ENCODE measurements around the gene ST3GAL4. TPM values are rescaled to one million over a fixed set of nuclear protein-coding genes. Genes with fewer than 3 reads are reported as not detected.

The ST3GAL4 gene
- total RNA-seq, 2 experiments from 2014 or later: 14.3 to 18.8 TPM

- peak overlapping the region; percentile 82 for H3K27ac ChIP-seq (ENCODE audit: low read depth, low read length, poor library complexity, severe bottlenecking)
- H3K4me2 ChIP-seq (ENCODE audit: low read length): peak overlapping the region; percentile 80
- intact Hi-C loops (cut with micrococcal nuclease; ENCODE audit: unreplicated experiment): loop anchor here (2.0 kb wide), 2 partner anchors 66 to 116 kb away; partner anchors contain the start of genes DCPS and ST3GAL4
- H3K79me2 ChIP-seq (ENCODE audit: insufficient read depth, low read depth, low read length): no peaks in the 10 kb centered on the region
- no peak for DNase-seq (ENCODE audit: low spot score)
- CTCF ChIA-PET (ENCODE audit: unreplicated experiment): interaction anchor here (1.0 kb wide), 1 partner anchor 60 kb away, joined by 3 read pairs; no protein-coding TSS in a partner anchor
- POLR2A ChIA-PET: interaction anchor here (0.6 to 2.7 kb wide), 9 partner anchors 10 to 1416 kb away, joined by 3 to 27 read pairs (median 7); partner anchors contain the start of gene ST3GAL4
- H3K36me3 ChIP-seq (ENCODE audit: insufficient read depth, low read length): no peaks in the 10 kb centered on the region; the same call in 1 of the 2 replicates
- H3K9me2 ChIP-seq (ENCODE audit: insufficient read depth, low read length): no peaks in the 10 kb centered on the region
- H3K4me3 ChIP-seq (ENCODE audit: low read depth, low read length, poor library complexity, severe bottlenecking): no peak overlapping the region
- BruUV-seq (replicated peaks): no TSS peak
- H3K9me3 ChIP-seq (ENCODE audit: low read length): no peaks in the 10 kb centered on the region
- H4K20me1 ChIP-seq (ENCODE audit: insufficient read depth, low read length): no peaks in the 10 kb centered on the region
- H3K4me1 ChIP-seq (ENCODE audit: insufficient read depth, low read length, poor library complexity, severe bottlenecking): peaks cover 45% of the 10 kb centered on the region
- H2AFZ ChIP-seq (ENCODE audit: low read length): peak overlapping the region; percentile 10; the same call in 1 of the 2 replicates
- TF ChIP-seq CTCF (conservative IDR thresholded peaks at IDR 0.05; ENCODE audit: low read length) (no peak), EZH2phosphoT487 (IDR thresholded peaks at IDR 0.05; ENCODE audit: borderline replicate concordance, low read depth, low read length) (no peak)
These were observed 65.3 kb downstream of the ST3GAL4 start for GRCh38 chr11:126420698-126421256.

DNA sequence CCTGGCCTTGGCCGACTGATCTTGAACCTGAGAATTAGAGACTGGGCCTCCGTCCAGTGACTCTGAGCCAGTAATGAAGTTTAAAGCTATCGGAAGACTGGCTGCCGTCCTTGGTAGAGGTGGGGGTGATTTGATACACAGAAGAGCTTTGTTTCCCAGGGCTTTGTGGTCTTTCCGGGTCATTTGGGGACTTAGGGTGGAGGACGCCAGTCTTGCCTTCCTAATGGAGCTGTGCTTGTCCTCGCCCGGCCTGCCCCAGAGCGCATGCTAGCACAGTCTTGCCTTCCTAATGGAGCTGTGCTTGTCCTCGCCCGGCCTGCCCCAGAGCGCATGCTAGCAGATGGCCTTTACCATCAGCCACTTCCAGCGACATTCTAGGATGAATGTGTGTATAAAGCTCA is 65.8 kb downstream of the ST3GAL4 start:
- H3K36me3 ChIP-seq (ENCODE audit: insufficient read depth, low read length): no peaks in the 10 kb centered on the region; the same call in 1 of the 2 replicates
- H4K20me1 ChIP-seq (ENCODE audit: insufficient read depth, low read length): no peaks in the 10 kb centered on the region
- intact Hi-C loops (cut with micrococcal nuclease; ENCODE audit: unreplicated experiment): loop anchor here (2.0 kb wide), 2 partner anchors 66 to 116 kb away; partner anchors contain the start of genes DCPS and ST3GAL4
- H3K9me3 ChIP-seq (ENCODE audit: low read length): no peaks in the 10 kb centered on the region
- H3K27ac ChIP-seq (ENCODE audit: low read depth, low read length, poor library complexity, severe bottlenecking): peak overlapping the region; percentile 82
- ChIA-PET CTCF (ENCODE audit: unreplicated experiment) (no interaction called here), POLR2A (interaction anchor here (0.6 to 2.7 kb wide), 5 partner anchors 10 to 1156 kb away, joined by 3 to 10 read pairs (median 8); no protein-coding TSS in a partner anchor)
- no peak for DNase-seq (ENCODE audit: low spot score)
- peak overlapping the region; percentile 80 for H3K4me2 ChIP-seq (ENCODE audit: low read length)
- BruUV-seq (replicated peaks): no TSS peak
- peak overlapping the region; percentile 10; the same call in 1 of the 2 replicates for H2AFZ ChIP-seq (ENCODE audit: low read length)
- no peaks in the 10 kb centered on the region for H3K9me2 ChIP-seq (ENCODE audit: insufficient read depth, low read length)
- TF ChIP-seq EZH2phosphoT487 (IDR thresholded peaks at IDR 0.05; ENCODE audit: borderline replicate concordance, low read depth, low read length) (no peak), CTCF (conservative IDR thresholded peaks at IDR 0.05; ENCODE audit: low read length) (no peak)
- no peak overlapping the region for H3K4me3 ChIP-seq (ENCODE audit: low read depth, low read length, poor library complexity, severe bottlenecking)
- no peaks in the 10 kb centered on the region for H3K79me2 ChIP-seq (ENCODE audit: insufficient read depth, low read depth, low read length)
- peaks cover 49% of the 10 kb centered on the region for H3K4me1 ChIP-seq (ENCODE audit: insufficient read depth, low read length, poor library complexity, severe bottlenecking)

DNA sequence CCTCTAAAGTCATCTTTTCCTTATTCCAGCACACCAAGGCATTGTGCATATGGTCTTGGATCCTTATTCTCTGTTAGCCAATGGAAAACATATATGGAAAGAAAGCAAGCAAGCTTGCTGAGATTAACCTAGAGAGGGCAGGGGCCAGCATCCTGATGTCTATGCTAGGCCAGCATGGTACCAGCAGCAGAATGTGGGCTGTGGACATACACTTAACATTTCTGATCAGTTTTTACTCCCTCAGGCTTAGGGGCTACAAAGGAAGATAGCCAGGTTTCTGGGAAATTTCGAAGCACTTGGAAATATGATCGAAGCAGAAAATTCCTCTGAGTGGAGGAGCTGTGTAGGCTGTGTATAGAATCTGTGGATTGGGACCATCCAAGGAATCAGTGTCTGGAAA is 67.0 kb downstream of the ST3GAL4 start:
- intact Hi-C loops (cut with micrococcal nuclease; ENCODE audit: unreplicated experiment): no loop called here
- CTCF ChIA-PET (ENCODE audit: unreplicated experiment): no interaction called here
- Histone ChIP-seq H3K79me2 (ENCODE audit: insufficient read depth, low read depth, low read length) (no peaks in the 10 kb centered on the region), H3K27ac (ENCODE audit: low read depth, low read length, poor library complexity, severe bottlenecking) (no peak overlapping the region), H3K4me2 (ENCODE audit: low read length) (no peak overlapping the region), H3K36me3 (ENCODE audit: insufficient read depth, low read length) (no peaks in the 10 kb centered on the region; the same call in 1 of the 2 replicates), H3K9me3 (ENCODE audit: low read length) (no peaks in the 10 kb centered on the region), H3K4me3 (ENCODE audit: low read depth, low read length, poor library complexity, severe bottlenecking) (no peak overlapping the region), H3K9me2 (ENCODE audit: insufficient read depth, low read length) (no peaks in the 10 kb centered on the region), H2AFZ (ENCODE audit: low read length) (no peak overlapping the region), H4K20me1 (ENCODE audit: insufficient read depth, low read length) (no peaks in the 10 kb centered on the region), H3K4me1 (ENCODE audit: insufficient read depth, low read length, poor library complexity, severe bottlenecking) (peaks cover 56% of the 10 kb centered on the region)
- TF ChIP-seq CTCF (conservative IDR thresholded peaks at IDR 0.05; ENCODE audit: low read length) (no peak), EZH2phosphoT487 (IDR thresholded peaks at IDR 0.05; ENCODE audit: borderline replicate concordance, low read depth, low read length) (no peak)
- POLR2A ChIA-PET: no interaction called here
- no peak for DNase-seq (ENCODE audit: low spot score)
- BruUV-seq (replicated peaks): no TSS peak

Data from OCI-LY7 (cell line).